ENCODE results near the gene FBXL16.

DNA sequence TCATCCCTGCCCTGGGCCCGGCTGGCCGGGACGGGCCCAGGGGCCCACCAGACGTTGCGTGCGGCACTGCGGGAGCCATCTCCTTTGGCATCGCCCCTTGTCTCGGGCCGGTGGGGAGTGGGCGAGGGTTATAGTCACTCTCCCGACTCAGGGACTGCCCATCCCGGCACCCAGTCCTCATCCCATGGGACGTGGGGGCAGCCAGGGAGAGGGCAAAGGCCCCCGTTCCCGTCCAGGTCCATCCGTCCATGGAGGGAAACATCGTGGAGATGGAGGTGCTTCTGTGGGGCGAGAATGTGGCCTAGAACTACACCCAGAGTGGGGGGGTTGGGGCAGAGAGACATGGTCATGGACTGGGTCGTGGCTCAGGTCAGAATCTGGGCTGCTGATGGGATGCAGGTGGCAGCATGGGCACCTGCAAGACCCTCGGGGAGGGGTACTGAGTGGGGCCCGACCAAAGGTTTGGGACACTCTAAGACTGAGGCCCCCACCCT is 58.9 kb downstream of the FBXL16 start:
- TF ChIP-seq, protein P1, sequence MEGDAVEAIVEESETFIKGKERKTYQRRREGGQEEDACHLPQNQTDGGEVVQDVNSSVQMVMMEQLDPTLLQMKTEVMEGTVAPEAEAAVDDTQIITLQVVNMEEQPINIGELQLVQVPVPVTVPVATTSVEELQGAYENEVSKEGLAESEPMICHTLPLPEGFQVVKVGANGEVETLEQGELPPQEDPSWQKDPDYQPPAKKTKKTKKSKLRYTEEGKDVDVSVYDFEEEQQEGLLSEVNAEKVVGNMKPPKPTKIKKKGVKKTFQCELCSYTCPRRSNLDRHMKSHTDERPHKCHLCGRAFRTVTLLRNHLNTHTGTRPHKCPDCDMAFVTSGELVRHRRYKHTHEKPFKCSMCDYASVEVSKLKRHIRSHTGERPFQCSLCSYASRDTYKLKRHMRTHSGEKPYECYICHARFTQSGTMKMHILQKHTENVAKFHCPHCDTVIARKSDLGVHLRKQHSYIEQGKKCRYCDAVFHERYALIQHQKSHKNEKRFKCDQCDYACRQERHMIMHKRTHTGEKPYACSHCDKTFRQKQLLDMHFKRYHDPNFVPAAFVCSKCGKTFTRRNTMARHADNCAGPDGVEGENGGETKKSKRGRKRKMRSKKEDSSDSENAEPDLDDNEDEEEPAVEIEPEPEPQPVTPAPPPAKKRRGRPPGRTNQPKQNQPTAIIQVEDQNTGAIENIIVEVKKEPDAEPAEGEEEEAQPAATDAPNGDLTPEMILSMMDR (IDR thresholded peaks at IDR 0.05), result no peak
- no peak for TF ChIP-seq POLR2A (IDR thresholded peaks at IDR 0.05)

Data from body of pancreas (tissue), 4 donors.